ENCODE measurements around the gene OAF. TPM values are rescaled to one million over a fixed set of nuclear protein-coding genes. Genes with fewer than 3 reads are reported as not detected.

Gene OAF
- total and polyA plus RNA-seq, 2 experiments from 2014 or later = 1.1 to 3.0 TPM

GRCh38 chr11:120178561-120179056 is 32.2 kb upstream of the OAF start:
- H4K20me1 ChIP-seq (replicated peaks; ENCODE audit: insufficient read depth) = no peaks in the 10 kb centered on the region
- TF ChIP-seq ZNF114 (CRISPR knock-in tag; IDR thresholded peaks at IDR 0.05) (no peak), STAT1 (IDR thresholded peaks at IDR 0.05; ENCODE audit: unreplicated experiment) (no peak), NANOG (IDR thresholded peaks at IDR 0.05; ENCODE audit: borderline replicate concordance) (no peak), EZH2phosphoT487 (IDR thresholded peaks at IDR 0.05; ENCODE audit: unreplicated experiment) (no peak), EZH2 (IDR thresholded peaks at IDR 0.05; ENCODE audit: low read depth, unreplicated experiment) (no peak), JUNB (IDR thresholded peaks at IDR 0.05; ENCODE audit: unreplicated experiment) (no peak), POLR2AphosphoS5 (IDR thresholded peaks at IDR 0.05; ENCODE audit: low read depth) (no peak), REST (IDR thresholded peaks at IDR 0.05; ENCODE audit: unreplicated experiment) (no peak)
- H2AFZ ChIP-seq = no peak overlapping the region
- H3K27ac ChIP-seq (ENCODE audit: low read depth) = no peak overlapping the region
- Mint-ChIP-seq H3K27ac (no peak overlapping the region), H3K4me1 (peaks cover 12% of the 10 kb centered on the region), H3K36me3 (ENCODE audit: low read depth) (no peaks in the 10 kb centered on the region), H3K9me3 (no peaks in the 10 kb centered on the region), H3K4me3 (no peak overlapping the region), H3K27me3 (ENCODE audit: insufficient read depth, low read depth, poor library complexity) (peaks cover 23% of the 10 kb centered on the region)
- no peaks in the 10 kb centered on the region; the same call in 1 of the 2 replicates for H3K4me1 ChIP-seq (ENCODE audit: insufficient read depth)
- peaks cover 37% of the 10 kb centered on the region; the same call in 1 of the 2 replicates for H3K27me3 ChIP-seq (ENCODE audit: insufficient read depth)
- H3K36me3 ChIP-seq (ENCODE audit: insufficient read depth) = no peaks in the 10 kb centered on the region
- no peaks in the 10 kb centered on the region for H3K79me2 ChIP-seq (replicated peaks; ENCODE audit: insufficient read depth)
- no peaks in the 10 kb centered on the region for H3F3A ChIP-seq (replicated peaks; ENCODE audit: low read depth)
- DNase-seq (ENCODE audit: low spot score) (no peak), ATAC-seq (no peak)
- H3K4me3 ChIP-seq = no peak overlapping the region
- H3K4me2 ChIP-seq = no peak overlapping the region
- no peaks in the 10 kb centered on the region for H3K9me2 ChIP-seq (ENCODE audit: insufficient read depth)

- H3K4me1 ChIP-seq (ENCODE audit: insufficient read depth) = no peaks in the 10 kb centered on the region; the same call in 1 of the 2 replicates
- H3K4me3 ChIP-seq = no peak overlapping the region
- H3K27ac Mint-ChIP-seq = no peak overlapping the region
- H3K4me2 ChIP-seq = no peak overlapping the region
- no peak overlapping the region for H3K27ac ChIP-seq (ENCODE audit: low read depth)
- H3K36me3 ChIP-seq (ENCODE audit: insufficient read depth) = no peaks in the 10 kb centered on the region
- no peaks in the 10 kb centered on the region for H3K36me3 Mint-ChIP-seq (ENCODE audit: low read depth)
- no peak overlapping the region for H3K4me3 Mint-ChIP-seq
- H4K20me1 ChIP-seq (replicated peaks; ENCODE audit: insufficient read depth) = no peaks in the 10 kb centered on the region
- ATAC-seq = no peak
- no peak for DNase-seq (ENCODE audit: low spot score)
- peaks cover 37% of the 10 kb centered on the region; the same call in 1 of the 2 replicates for H3K27me3 ChIP-seq (ENCODE audit: insufficient read depth)
- H3F3A ChIP-seq (replicated peaks; ENCODE audit: low read depth) = no peaks in the 10 kb centered on the region
- peaks cover 12% of the 10 kb centered on the region for H3K4me1 Mint-ChIP-seq
- no peaks in the 10 kb centered on the region for H3K79me2 ChIP-seq (replicated peaks; ENCODE audit: insufficient read depth)
- no peaks in the 10 kb centered on the region for H3K9me2 ChIP-seq (ENCODE audit: insufficient read depth)
- H2AFZ ChIP-seq = no peak overlapping the region
- H3K9me3 Mint-ChIP-seq = no peaks in the 10 kb centered on the region
- peaks cover 25% of the 10 kb centered on the region for H3K27me3 Mint-ChIP-seq (ENCODE audit: insufficient read depth, low read depth, poor library complexity)
- TF ChIP-seq CTCF (conservative IDR thresholded peaks at IDR 0.05; ENCODE audit: low read depth in 2 of 2) (no peak), NANOG (IDR thresholded peaks at IDR 0.05; ENCODE audit: borderline replicate concordance) (no peak), JUNB (IDR thresholded peaks at IDR 0.05; ENCODE audit: unreplicated experiment) (no peak), EZH2 (IDR thresholded peaks at IDR 0.05; ENCODE audit: low read depth, unreplicated experiment) (no peak), ZNF114 (CRISPR knock-in tag; IDR thresholded peaks at IDR 0.05) (no peak), ETS1 (IDR thresholded peaks at IDR 0.05) (no peak), ZNF331 (CRISPR knock-in tag; IDR thresholded peaks at IDR 0.05; ENCODE audit: low read depth) (no peak)
These were observed 31.7 kb upstream of the OAF start for GRCh38 chr11:120179057-120179672.

All from GM23338 (cell line).